ENCODE measurements around the gene ZNF524. TPM values are rescaled to one million over a fixed set of nuclear protein-coding genes. Genes with fewer than 3 reads are reported as not detected.

ZNF524 gene
- total RNA-seq, 2 donors from 2014 or later = 30.4 to 33.9 TPM

GRCh38 chr19:55605207-55605636 lies 5.1 kb downstream of the ZNF524 start:
- Histone ChIP-seq H3K9ac (ENCODE audit: low read depth in 2 of 2, low read length in 2 of 2) (peak overlapping the region; percentile 69 to 95), H3K36me3 (no peaks in the 10 kb centered on the region), H3K27me3 (no peaks in the 10 kb centered on the region), H3K4me3 (peak overlapping the region; percentile 76), H3K27ac (peak overlapping the region; percentile 96), H3K4me1 (peaks cover 7% of the 10 kb centered on the region), H3K9me3 (no peaks in the 10 kb centered on the region)
- peak; percentile 97 for DNase-seq
- intact Hi-C loops (cut with DNase I) = loop anchor here (5.0 kb wide), 1 partner anchor 88 kb away; no protein-coding TSS in a partner anchor
- TF ChIP-seq CTCF (IDR thresholded peaks at IDR 0.05) = no peak

GRCh38 chr19:55605637-55606470 lies 5.8 kb downstream of the ZNF524 start, which contains the start of gene ZNF865:
ZNF865 (plus strand) TSS chr19:55605647; CDS start chr19:55613619, 7,972 bp downstream.
- peak; percentile 88 for DNase-seq
- peaks cover 7% of the 10 kb centered on the region for H3K4me1 ChIP-seq
- peak; percentile 46 for TF ChIP-seq CTCF (IDR thresholded peaks at IDR 0.05)
- intact Hi-C loops (cut with DNase I) = loop anchor here (5.0 kb wide), 1 partner anchor 89 kb away; no protein-coding TSS in a partner anchor
- no peaks in the 10 kb centered on the region for H3K27me3 ChIP-seq
- no peaks in the 10 kb centered on the region for H3K9me3 ChIP-seq
- peak within 1 kb of the TSS; percentile 96 for H3K27ac ChIP-seq
- H3K4me3 ChIP-seq = peak within 1 kb of the TSS; percentile 76
- peak within 1 kb of the TSS; percentile 95 for H3K9ac ChIP-seq (ENCODE audit: low read depth in 2 of 2, low read length in 2 of 2)
- no peaks in the 10 kb centered on the region for H3K36me3 ChIP-seq

GRCh38 chr19:55606471-55606787 lies 6.3 kb downstream of the ZNF524 start:
- Histone ChIP-seq H3K4me3 (peak overlapping the region; percentile 76), H3K27me3 (no peaks in the 10 kb centered on the region), H3K9ac (ENCODE audit: low read depth in 2 of 2, low read length in 2 of 2) (peak overlapping the region; percentile 95), H3K9me3 (no peaks in the 10 kb centered on the region), H3K27ac (peak overlapping the region; percentile 96), H3K4me1 (peaks cover 7% of the 10 kb centered on the region), H3K36me3 (no peaks in the 10 kb centered on the region)
- intact Hi-C loops (cut with DNase I) = loop anchor here (5.0 kb wide), 1 partner anchor 89 kb away; no protein-coding TSS in a partner anchor
- no peak for DNase-seq
- no peak for TF ChIP-seq CTCF (IDR thresholded peaks at IDR 0.05)

- intact Hi-C loops (cut with DNase I) = loop anchor here (5.0 kb wide), 1 partner anchor 90 kb away; no protein-coding TSS in a partner anchor
- H3K4me3 ChIP-seq = peak overlapping the region; percentile 76
Measured at GRCh38 chr19:55606817-55607216, 6.7 kb downstream of the ZNF524 start.

GRCh38 chr19:55609326-55609725 lies 9.2 kb downstream of the ZNF524 start:
- intact Hi-C loops (cut with DNase I) = loop anchor here (5.0 kb wide), 1 partner anchor 92 kb away; no protein-coding TSS in a partner anchor
- TF ChIP-seq CTCF (IDR thresholded peaks at IDR 0.05) = no peak
- H3K27me3 ChIP-seq = no peaks in the 10 kb centered on the region
- no peaks in the 10 kb centered on the region for H3K36me3 ChIP-seq
- H3K4me1 ChIP-seq = peaks cover 7% of the 10 kb centered on the region
- no peak for DNase-seq
- no peak overlapping the region for H3K9ac ChIP-seq (ENCODE audit: low read depth in 2 of 2, low read length in 2 of 2)
- no peak overlapping the region for H3K4me3 ChIP-seq
- H3K27ac ChIP-seq = no peak overlapping the region
- H3K9me3 ChIP-seq = no peaks in the 10 kb centered on the region

More at GRCh38 chr19:55606817-55607216, 6.7 kb downstream of the ZNF524 start:
- Histone ChIP-seq H3K9ac (ENCODE audit: low read depth in 2 of 2, low read length in 2 of 2) (peak overlapping the region in 1 of 2 donors; percentile 95), H3K36me3 (no peaks in the 10 kb centered on the region), H3K27ac (no peak overlapping the region), H3K4me1 (peaks cover 7% of the 10 kb centered on the region), H3K9me3 (no peaks in the 10 kb centered on the region), H3K27me3 (no peaks in the 10 kb centered on the region)
- TF ChIP-seq CTCF (IDR thresholded peaks at IDR 0.05) = no peak
- no peak for DNase-seq

Measured in colonic mucosa (tissue), 4 donors.